GM12878 (cell line): ENCODE measurements around the gene GJD3.

Experiments used
- BRCA1 ChIP-seq: IDR thresholded peaks from 2 replicates; pipeline ENCODE4 v1.6.1; 2011; ENCODE audit warnings: low read depth, low read length, improper control_type of control experiment
- EP300 ChIP-seq, 2 experiments: fragments of 150-350 bp in 1 of 2; IDR thresholded peaks; 2 replicates each; pipeline ENCODE4 v1.6.1; 2011 to 2012; ENCODE audit warnings: low read depth in 2 of 2, low read length in 2 of 2, borderline replicate concordance in 1 of 2, improper control_type of control experiment in 1 of 2, inconsistent platforms in 1 of 2; ENCODE audit not compliant: control insufficient read depth in 1 of 2
- TAF1 ChIP-seq: IDR thresholded peaks from 2 replicates; pipeline ENCODE4 v1.6.1; 2011; ENCODE audit warnings: mild to moderate bottlenecking, low read depth, low read length, borderline replicate concordance
- TF ChIP-seq, protein P1 (sequence below): IDR thresholded peaks from 2 replicates; pipeline ENCODE4 v1.6.1; 2012; ENCODE audit warnings: mild to moderate bottlenecking, low read depth, low read length

- TF ChIP-seq BRCA1 (no peak), EP300 (IDR thresholded peaks at IDR 0.05; ENCODE audit: borderline replicate concordance in 1 of 2, control insufficient read depth in 1 of 2, low read depth in 2 of 2, low read length in 2 of 2) (no peak), TAF1 (no peak)
- TF ChIP-seq, protein P1, sequence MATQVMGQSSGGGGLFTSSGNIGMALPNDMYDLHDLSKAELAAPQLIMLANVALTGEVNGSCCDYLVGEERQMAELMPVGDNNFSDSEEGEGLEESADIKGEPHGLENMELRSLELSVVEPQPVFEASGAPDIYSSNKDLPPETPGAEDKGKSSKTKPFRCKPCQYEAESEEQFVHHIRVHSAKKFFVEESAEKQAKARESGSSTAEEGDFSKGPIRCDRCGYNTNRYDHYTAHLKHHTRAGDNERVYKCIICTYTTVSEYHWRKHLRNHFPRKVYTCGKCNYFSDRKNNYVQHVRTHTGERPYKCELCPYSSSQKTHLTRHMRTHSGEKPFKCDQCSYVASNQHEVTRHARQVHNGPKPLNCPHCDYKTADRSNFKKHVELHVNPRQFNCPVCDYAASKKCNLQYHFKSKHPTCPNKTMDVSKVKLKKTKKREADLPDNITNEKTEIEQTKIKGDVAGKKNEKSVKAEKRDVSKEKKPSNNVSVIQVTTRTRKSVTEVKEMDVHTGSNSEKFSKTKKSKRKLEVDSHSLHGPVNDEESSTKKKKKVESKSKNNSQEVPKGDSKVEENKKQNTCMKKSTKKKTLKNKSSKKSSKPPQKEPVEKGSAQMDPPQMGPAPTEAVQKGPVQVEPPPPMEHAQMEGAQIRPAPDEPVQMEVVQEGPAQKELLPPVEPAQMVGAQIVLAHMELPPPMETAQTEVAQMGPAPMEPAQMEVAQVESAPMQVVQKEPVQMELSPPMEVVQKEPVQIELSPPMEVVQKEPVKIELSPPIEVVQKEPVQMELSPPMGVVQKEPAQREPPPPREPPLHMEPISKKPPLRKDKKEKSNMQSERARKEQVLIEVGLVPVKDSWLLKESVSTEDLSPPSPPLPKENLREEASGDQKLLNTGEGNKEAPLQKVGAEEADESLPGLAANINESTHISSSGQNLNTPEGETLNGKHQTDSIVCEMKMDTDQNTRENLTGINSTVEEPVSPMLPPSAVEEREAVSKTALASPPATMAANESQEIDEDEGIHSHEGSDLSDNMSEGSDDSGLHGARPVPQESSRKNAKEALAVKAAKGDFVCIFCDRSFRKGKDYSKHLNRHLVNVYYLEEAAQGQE = no peak
Measured at GRCh38 chr17:40340880-40341807, 23.4 kb downstream of the GJD3 start.
